Testis (tissue), 3 donors: Measurements from ENCODE around the gene NUP88. TPM values are rescaled to one million over a fixed set of nuclear protein-coding genes. Genes with fewer than 3 reads are reported as not detected.

Experiments used
- DNase-seq: peaks from one replicate; pipeline ENCODE4 v3.0.0-alpha.2; 2019
- H3K27ac ChIP-seq, 2 donors: fragments of 200-600 bp; sonication (generic); one replicate each; pipeline ENCODE4 v1.5.1; 2019
- H3K27me3 ChIP-seq: fragments of 200-600 bp; sonication (generic); one replicate; pipeline ENCODE4 v1.5.1; 2019
- H3K36me3 ChIP-seq: fragments of 200-600 bp; sonication (generic); one replicate; pipeline ENCODE4 v1.5.1; 2017; ENCODE audit warnings: low read depth; ENCODE audit errors: missing control alignments
- H3K4me1 ChIP-seq: fragments of 200-600 bp; sonication (generic); one replicate; pipeline ENCODE4 v1.5.1; 2019
- H3K4me3 ChIP-seq, 2 donors: fragments of 200-600 bp; sonication (generic); one replicate each; pipeline ENCODE4 v1.5.1; 2017 to 2019
- H3K9me3 ChIP-seq: fragments of 200-600 bp; sonication (generic); one replicate; pipeline ENCODE4 v1.5.1; 2017
- CTCF ChIP-seq, 3 experiments: fragments of 450-650 bp in 2 of 3; fragments of 200-600 bp in 1 of 3; sonication (generic) in 1 of 3; IDR thresholded peaks; one replicate each; pipeline ENCODE4 v1.5.1; 2016 to 2019; ENCODE audit warnings: antibody characterized with exemption in 3 of 3, mild to moderate bottlenecking in 2 of 3, moderate library complexity in 1 of 3
- POLR2A ChIP-seq: fragments of 450-650 bp; IDR thresholded peaks from one replicate; pipeline ENCODE4 v1.6.1; 2017; ENCODE audit warnings: antibody characterized with exemption, mild to moderate bottlenecking, moderate library complexity
- WGBS, 2 donors: methylation state at CpG; one replicate each; pipeline ENCODE4 v1.1.5; 2018; 5-methylcytosine and 5-hydroxymethylcytosine counted together
- intact Hi-C: fragments of 100-400 bp; cut with DNase I; formaldehyde crosslinking; loops from one replicate; pipeline ENCODE4 v1.15.1; 2023; ENCODE audit warnings: low total_unique reads
- polyA plus RNA-seq: library from polyadenylated mRNA; stranded (reverse); fragments of 350-450 nt; fragmentation: Illumina TruSeq; extraction: RNeasy Lipid Tissue Mini Kit (QIAGEN cat#74804); gene quantifications from one replicate; pipeline ENCODE4 v1.2.3, GENCODE V29; 2014; ENCODE audit warnings: low read depth, low replicate concordance; ENCODE audit not compliant: insufficient read depth
- total RNA-seq, 2 donors: library from RNA; depleted of rRNA; stranded (reverse); fragments of >200 nt; gene quantifications; one replicate each; pipeline ENCODE4 v1.2.3, GENCODE V29; 2016

NUP88 gene
- total and polyA plus RNA-seq, 3 donors from 2014 or later, result 196 to 234 (median 211) TPM

DNA sequence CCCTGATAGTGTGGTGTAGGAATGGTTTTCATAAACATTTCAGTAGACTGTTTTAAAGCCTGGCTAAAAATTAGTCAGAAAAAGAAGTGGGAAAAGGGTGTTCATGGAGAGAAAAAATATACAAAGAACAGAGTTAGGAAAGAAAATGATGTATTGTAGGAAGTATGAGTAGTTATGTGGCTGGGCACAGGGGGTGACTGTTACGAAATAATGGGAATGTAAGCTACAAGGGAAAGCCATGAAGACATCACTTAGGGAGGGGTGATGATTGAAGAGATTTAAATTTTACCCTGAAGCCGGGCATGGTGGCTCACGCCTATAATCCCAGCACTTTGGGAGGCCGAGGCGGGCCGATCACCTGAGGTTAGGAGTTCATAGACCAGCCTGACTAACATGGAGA lies 55.3 kb downstream of the NUP88 start:
- Histone ChIP-seq H3K27ac (no peak overlapping the region), H3K4me3 (no peak overlapping the region), H3K9me3 (no peaks in the 10 kb centered on the region), H3K36me3 (no peaks in the 10 kb centered on the region), H3K27me3 (no peaks in the 10 kb centered on the region), H3K4me1 (no peaks in the 10 kb centered on the region)
- TF ChIP-seq CTCF (IDR thresholded peaks at IDR 0.05) (no peak), POLR2A (no peak)
- no peak for DNase-seq
- 93 to 94% methylated on average over 6 of the region's 6 CpGs for WGBS, 2 donors
- intact Hi-C loops, result no loop called here

DNA sequence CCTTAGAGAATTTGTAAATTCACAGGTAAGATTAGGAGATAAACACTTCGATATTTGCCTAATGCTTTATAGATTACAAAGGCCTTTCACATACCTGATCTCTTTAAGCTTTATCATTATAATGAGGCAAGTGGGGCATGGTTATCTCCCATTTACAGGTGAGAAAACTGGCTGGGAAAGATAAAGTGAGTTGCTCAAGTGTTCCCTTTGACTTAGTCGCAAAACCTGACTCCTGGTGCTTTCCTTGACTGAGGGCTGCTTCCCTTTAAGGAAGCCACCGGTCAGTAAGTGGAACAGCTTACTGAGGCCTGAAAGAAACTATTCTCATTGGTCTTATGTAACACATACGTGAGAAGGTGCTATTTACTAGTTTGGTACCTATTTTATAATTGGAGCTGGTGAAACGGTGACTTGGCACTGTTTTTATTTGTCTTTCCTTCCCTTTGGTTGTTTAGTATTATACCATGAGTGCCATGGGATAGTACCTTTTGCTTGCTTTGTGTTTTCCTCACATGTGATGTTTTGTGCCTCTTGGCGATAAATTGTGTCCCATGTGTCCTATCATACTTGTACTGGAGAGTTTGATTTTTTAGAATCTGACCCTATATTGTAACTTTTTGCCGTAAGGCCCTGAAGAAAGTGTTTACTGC lies 57.2 kb downstream of the NUP88 start:
- 78 to 80% methylated on average over 7 of the region's 7 CpGs for WGBS, 2 donors
- Histone ChIP-seq H3K27me3 (no peaks in the 10 kb centered on the region), H3K36me3 (no peaks in the 10 kb centered on the region), H3K4me3 (no peak overlapping the region), H3K27ac (no peak overlapping the region), H3K4me1 (no peaks in the 10 kb centered on the region), H3K9me3 (no peaks in the 10 kb centered on the region)
- DNase-seq, result no peak
- TF ChIP-seq POLR2A (no peak), CTCF (IDR thresholded peaks at IDR 0.05) (no peak)
- intact Hi-C loops, result no loop called here

GRCh38 chr17:5361426-5361825 lies 58.0 kb downstream of the NUP88 start:
- intact Hi-C loops, result no loop called here
- H3K27ac ChIP-seq, result no peak overlapping the region
- DNase-seq, result no peak
- H3K9me3 ChIP-seq, result no peaks in the 10 kb centered on the region
- TF ChIP-seq POLR2A, result no peak
- no peak for TF ChIP-seq CTCF (IDR thresholded peaks at IDR 0.05)
- H3K4me3 ChIP-seq, result no peak overlapping the region
- no peaks in the 10 kb centered on the region for H3K4me1 ChIP-seq
- WGBS, 2 donors, result 80 to 86% methylated on average over 9 of the region's 9 CpGs
- no peaks in the 10 kb centered on the region for H3K27me3 ChIP-seq
- no peaks in the 10 kb centered on the region for H3K36me3 ChIP-seq

GRCh38 chr17:5355421-5356129 lies 63.9 kb downstream of the NUP88 start:
- Histone ChIP-seq H3K27me3 (no peaks in the 10 kb centered on the region), H3K4me3 (no peak overlapping the region), H3K27ac (no peak overlapping the region), H3K9me3 (no peaks in the 10 kb centered on the region), H3K4me1 (no peaks in the 10 kb centered on the region), H3K36me3 (no peaks in the 10 kb centered on the region)
- WGBS, 2 donors, result 69 to 73% methylated on average over 3 of the region's 3 CpGs
- intact Hi-C loops, result no loop called here
- DNase-seq, result no peak
- TF ChIP-seq CTCF (IDR thresholded peaks at IDR 0.05), result no peak
- TF ChIP-seq POLR2A, result no peak
